GM21576 (cell line): ENCODE results near the gene TMEM205.

Experiments
- ATAC-seq: cut with Tn5 transposase; IDR thresholded peaks from one replicate; pipeline ENCODE4 v1.9.1; 2021; ENCODE audit warnings: mild to moderate bottlenecking, moderate library complexity; ENCODE audit not compliant: unreplicated experiment

The TMEM205 gene

GRCh38 chr19:11304936-11305335, 41.1 kb downstream of the TMEM205 start:
- no peak for ATAC-seq

- ATAC-seq: no peak
Observed at GRCh38 chr19:11300811-11301120, 45.3 kb downstream of the TMEM205 start.

- no peak for ATAC-seq
Observed at GRCh38 chr19:11299946-11300810, 45.9 kb downstream of the TMEM205 start.

GRCh38 chr19:11296264-11296663, 49.8 kb downstream of the TMEM205 start:
- no peak for ATAC-seq

GRCh38 chr19:11295665-11296245, 50.3 kb downstream of the TMEM205 start, which contains the start of gene TSPAN16:
TSPAN16 (plus strand) TSS chr19:11296160; CDS start chr19:11296298, 138 bp downstream.
- no peak for ATAC-seq

GRCh38 chr19:11295180-11295579, 50.9 kb downstream of the TMEM205 start:
- ATAC-seq: no peak

- no peak for ATAC-seq
Observed at GRCh38 chr19:11293433-11294389, 52.4 kb downstream of the TMEM205 start.
